H9 (cell line): ENCODE results near the gene IGF1R. TPM values are rescaled to one million over a fixed set of nuclear protein-coding genes. Genes with fewer than 3 reads are reported as not detected.

ENCODE experiments used
- DNase-seq: peaks from one replicate; pipeline ENCODE4 v3.0.0-alpha.2; 2017
- H2AFZ ChIP-seq: one replicate; pipeline ENCODE4 v1.6.1; 2013; ENCODE audit warnings: mild to moderate bottlenecking, low read length, control low read depth, moderate library complexity
- H2AK5ac ChIP-seq: 2 replicates; pipeline ENCODE4 v1.6.1; 2013; ENCODE audit warnings: low read length, control low read depth, mixed read lengths; ENCODE audit not compliant: insufficient read length
- H2BK120ac ChIP-seq: one replicate; pipeline ENCODE4 v1.6.1; 2013; ENCODE audit warnings: low read depth, mild to moderate bottlenecking, low read length, control low read depth, inconsistent platforms; ENCODE audit not compliant: poor library complexity, severe bottlenecking
- H2BK12ac ChIP-seq: 2 replicates; pipeline ENCODE4 v1.6.1; 2013; ENCODE audit warnings: low read length, control low read depth, mixed read lengths, low read depth; ENCODE audit not compliant: insufficient read length
- H2BK15ac ChIP-seq: 2 replicates; pipeline ENCODE4 v1.6.1; 2013; ENCODE audit warnings: low read depth, low read length, control low read depth
- H2BK20ac ChIP-seq: one replicate; pipeline ENCODE4 v1.6.1; 2013; ENCODE audit warnings: low read depth, mild to moderate bottlenecking, low read length, control low read depth, inconsistent platforms; ENCODE audit not compliant: poor library complexity, severe bottlenecking
- H2BK5ac ChIP-seq: 2 replicates; pipeline ENCODE4 v1.6.1; 2013; ENCODE audit warnings: low read length, control low read depth, mixed read lengths; ENCODE audit not compliant: insufficient read length
- H3K14ac ChIP-seq: 2 replicates; pipeline ENCODE4 v1.6.1; 2013; ENCODE audit warnings: low read length, control low read depth; ENCODE audit not compliant: insufficient read depth
- H3K18ac ChIP-seq: 2 replicates; pipeline ENCODE4 v1.6.1; 2013; ENCODE audit warnings: low read depth, mild to moderate bottlenecking, mixed read lengths, low read length, control low read depth; ENCODE audit not compliant: insufficient read length
- H3K23ac ChIP-seq: 2 replicates; pipeline ENCODE4 v1.6.1; 2013; ENCODE audit warnings: low read length, control low read depth, mixed read lengths, low read depth; ENCODE audit not compliant: insufficient read length
- H3K23me2 ChIP-seq: 2 replicates; pipeline ENCODE4 v1.6.1; 2013; ENCODE audit warnings: low read depth, mild to moderate bottlenecking, mixed read lengths, low read length, control low read depth; ENCODE audit not compliant: insufficient read length, poor library complexity, severe bottlenecking
- H3K27ac ChIP-seq: 2 replicates; pipeline ENCODE4 v1.5.1; 2013; ENCODE audit warnings: low read length, control low read depth, mixed read lengths, low read depth; ENCODE audit not compliant: insufficient read length
- H3K27me3 ChIP-seq: 2 replicates; pipeline ENCODE4 v1.6.1; 2013; ENCODE audit warnings: low read length, control low read depth, inconsistent platforms; ENCODE audit not compliant: insufficient read depth
- H3K4ac ChIP-seq: 2 replicates; pipeline ENCODE4 v1.6.1; 2013; ENCODE audit warnings: low read depth, mild to moderate bottlenecking, control low read depth, inconsistent platforms, low read length, moderate library complexity
- H3K4me1 ChIP-seq: 2 replicates; pipeline ENCODE4 v1.6.1; 2013; ENCODE audit warnings: low read length, control low read depth, inconsistent platforms; ENCODE audit not compliant: insufficient read depth
- H3K4me2 ChIP-seq: 2 replicates; pipeline ENCODE4 v1.6.1; 2013; ENCODE audit warnings: low read length, control low read depth, mixed read lengths; ENCODE audit not compliant: insufficient read length, insufficient read depth
- H3K56ac ChIP-seq: 2 replicates; pipeline ENCODE4 v1.6.1; 2013; ENCODE audit warnings: low read depth, mild to moderate bottlenecking, mixed read lengths, low read length, control low read depth; ENCODE audit not compliant: insufficient read length
- H3K79me1 ChIP-seq: 2 replicates; pipeline ENCODE4 v1.6.1; 2013; ENCODE audit warnings: low read depth, mild to moderate bottlenecking, moderate library complexity, low read length, control low read depth, inconsistent platforms; ENCODE audit not compliant: insufficient read depth, poor library complexity, severe bottlenecking
- H3K79me2 ChIP-seq: 2 replicates; pipeline ENCODE4 v1.6.1; 2013; ENCODE audit warnings: low read length, control low read depth, inconsistent platforms; ENCODE audit not compliant: insufficient read depth
- H3K9ac ChIP-seq: 2 replicates; pipeline ENCODE4 v1.6.1; 2013; ENCODE audit warnings: low read length, control low read depth, mixed read lengths; ENCODE audit not compliant: insufficient read length; ENCODE audit errors: extremely low read depth
- H3K9me3 ChIP-seq: one replicate; pipeline ENCODE4 v1.6.1; 2013; ENCODE audit warnings: low read depth, low read length, inconsistent platforms; ENCODE audit not compliant: control insufficient read depth
- H3T11ph ChIP-seq: one replicate; pipeline ENCODE4 v1.6.1; 2013; ENCODE audit warnings: mild to moderate bottlenecking, low read length, control low read depth, inconsistent platforms
- H4K20me1 ChIP-seq: one replicate; pipeline ENCODE4 v1.6.1; 2013; ENCODE audit not compliant: control insufficient read depth, insufficient read length, insufficient read depth
- H4K5ac ChIP-seq: 2 replicates; pipeline ENCODE4 v1.6.1; 2013; ENCODE audit warnings: low read depth, mild to moderate bottlenecking, mixed read lengths, low read length, control low read depth; ENCODE audit not compliant: insufficient read length
- H4K8ac ChIP-seq: replicated peaks from 2 replicates; pipeline ENCODE4 v1.6.1; 2013; ENCODE audit warnings: low read length, control low read depth, mixed read lengths, low read depth; ENCODE audit not compliant: insufficient read length
- H4K91ac ChIP-seq: 2 replicates; pipeline ENCODE4 v1.6.1; 2013; ENCODE audit warnings: low read depth, mild to moderate bottlenecking, moderate library complexity, mixed read lengths, low read length, control low read depth; ENCODE audit not compliant: insufficient read length
- H3K27ac Mint-ChIP-seq, 3 experiments: 2 replicates in 2 of 3; 3 replicates in 1 of 3; pipeline ENCODE4 v1.8.0; 2020 to 2021; ENCODE audit warnings: mixed read lengths in 3 of 3, mild to moderate bottlenecking in 1 of 3, moderate library complexity in 1 of 3
- H3K27me3 Mint-ChIP-seq: 2 replicates; pipeline ENCODE4 v1.8.0; 2021; ENCODE audit warnings: low read depth, mild to moderate bottlenecking, moderate library complexity, mixed read lengths
- H3K36me3 Mint-ChIP-seq, 3 experiments: 2 replicates in 2 of 3; 3 replicates in 1 of 3; pipeline ENCODE4 v1.8.0; 2020 to 2021; ENCODE audit warnings: low read depth in 3 of 3, mixed read lengths in 3 of 3; ENCODE audit not compliant: insufficient read depth in 1 of 3
- H3K4me1 Mint-ChIP-seq, 2 experiments: 2 replicates each; pipeline ENCODE4 v1.8.0; 2020; ENCODE audit warnings: mixed read lengths in 2 of 2
- H3K4me3 Mint-ChIP-seq, 2 experiments: 2 replicates in 1 of 2; 3 replicates in 1 of 2; pipeline ENCODE4 v1.8.0; 2020 to 2021; ENCODE audit warnings: mild to moderate bottlenecking in 2 of 2, mixed read lengths in 2 of 2, moderate library complexity in 1 of 2
- H3K9me3 Mint-ChIP-seq, 2 experiments: 2 replicates in 1 of 2; 3 replicates in 1 of 2; pipeline ENCODE4 v1.8.0; 2020; ENCODE audit warnings: mild to moderate bottlenecking in 2 of 2, mixed read lengths in 2 of 2, moderate library complexity in 1 of 2
- WGBS: extraction: QIAGEN DNeasy Blood & Tissue Kit; methylation state at CpG from one replicate; pipeline ENCODE4 v1.1.7; 2013; ENCODE audit warnings: missing lambda C conversion rate, low lambda C conversion rate, mixed read lengths; ENCODE audit not compliant: insufficient read length; ENCODE audit errors: extremely low coverage; 5-methylcytosine and 5-hydroxymethylcytosine counted together
- total RNA-seq: library from RNA; stranded (reverse); gene quantifications from 2 replicates; pipeline ENCODE4 v1.2.1, GENCODE V29; 2021
- TF ChIP-seq, protein P1 (sequence below): fragments of 200-600 bp; sonication (generic); conservative IDR thresholded peaks from 3 replicates; pipeline ENCODE4 v1.8.0; 2021; ENCODE audit warnings: antibody characterized with exemption, mild to moderate bottlenecking

Gene IGF1R
- total RNA-seq, 1 experiment from 2014 or later = 70.0 TPM

GRCh38 chr15:98954411-98954810, 306.1 kb downstream of the IGF1R start:
- no peak overlapping the region for H3K4me3 Mint-ChIP-seq
- no peak overlapping the region for H4K8ac ChIP-seq
- H3T11ph ChIP-seq = no peak overlapping the region
- no peak overlapping the region for H3K27ac Mint-ChIP-seq
- no peak overlapping the region for H3K4ac ChIP-seq
- no peaks in the 10 kb centered on the region for H3K79me2 ChIP-seq
- no peak overlapping the region for H2AK5ac ChIP-seq
- H3K27ac ChIP-seq = no peak overlapping the region
- no peak overlapping the region for H4K5ac ChIP-seq
- H2BK15ac ChIP-seq = no peak overlapping the region
- H3K23ac ChIP-seq = no peak overlapping the region
- no CpG with 5 or more reads among the region's 5 CpGs for WGBS
- peaks cover 28 to 74% (median 72%) of the 10 kb centered on the region in 3 experiments; a peak in 6 of 7 replicates for H3K36me3 Mint-ChIP-seq
- no peak overlapping the region for H4K91ac ChIP-seq
- no peaks in the 10 kb centered on the region for H3K4me1 ChIP-seq
- H4K20me1 ChIP-seq = no peaks in the 10 kb centered on the region
- H2BK20ac ChIP-seq = no peak overlapping the region
- no peak overlapping the region for H3K56ac ChIP-seq
- H2BK12ac ChIP-seq = no peak overlapping the region
- no peaks in the 10 kb centered on the region for H3K27me3 Mint-ChIP-seq
- no peak for DNase-seq
- no peak overlapping the region for H2AFZ ChIP-seq
- H3K9ac ChIP-seq = no peak overlapping the region
- no peak overlapping the region for H3K4me2 ChIP-seq
- H3K23me2 ChIP-seq = no peaks in the 10 kb centered on the region
- H2BK120ac ChIP-seq = no peak overlapping the region
- no peaks in the 10 kb centered on the region for H3K4me1 Mint-ChIP-seq
- TF ChIP-seq, protein P1, sequence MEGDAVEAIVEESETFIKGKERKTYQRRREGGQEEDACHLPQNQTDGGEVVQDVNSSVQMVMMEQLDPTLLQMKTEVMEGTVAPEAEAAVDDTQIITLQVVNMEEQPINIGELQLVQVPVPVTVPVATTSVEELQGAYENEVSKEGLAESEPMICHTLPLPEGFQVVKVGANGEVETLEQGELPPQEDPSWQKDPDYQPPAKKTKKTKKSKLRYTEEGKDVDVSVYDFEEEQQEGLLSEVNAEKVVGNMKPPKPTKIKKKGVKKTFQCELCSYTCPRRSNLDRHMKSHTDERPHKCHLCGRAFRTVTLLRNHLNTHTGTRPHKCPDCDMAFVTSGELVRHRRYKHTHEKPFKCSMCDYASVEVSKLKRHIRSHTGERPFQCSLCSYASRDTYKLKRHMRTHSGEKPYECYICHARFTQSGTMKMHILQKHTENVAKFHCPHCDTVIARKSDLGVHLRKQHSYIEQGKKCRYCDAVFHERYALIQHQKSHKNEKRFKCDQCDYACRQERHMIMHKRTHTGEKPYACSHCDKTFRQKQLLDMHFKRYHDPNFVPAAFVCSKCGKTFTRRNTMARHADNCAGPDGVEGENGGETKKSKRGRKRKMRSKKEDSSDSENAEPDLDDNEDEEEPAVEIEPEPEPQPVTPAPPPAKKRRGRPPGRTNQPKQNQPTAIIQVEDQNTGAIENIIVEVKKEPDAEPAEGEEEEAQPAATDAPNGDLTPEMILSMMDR = no peak
- no peaks in the 10 kb centered on the region for H3K27me3 ChIP-seq
- no peaks in the 10 kb centered on the region for H3K79me1 ChIP-seq
- no peaks in the 10 kb centered on the region for H3K9me3 Mint-ChIP-seq
- no peaks in the 10 kb centered on the region for H3K9me3 ChIP-seq
- no peak overlapping the region for H3K18ac ChIP-seq
- no peak overlapping the region for H2BK5ac ChIP-seq
- no peak overlapping the region for H3K14ac ChIP-seq
